SK-N-SH treated with all-trans-retinoic acid at 6 μM for 48 hours (cell line): ENCODE measurements around the gene OR5M10.

Experiments
- ARNTL ChIP-seq: fragments of 450-650 bp; formaldehyde crosslinking; IDR thresholded peaks from 2 replicates; pipeline ENCODE4 v1.5.0; 2020; ENCODE audit warnings: low read depth, mild to moderate bottlenecking, moderate library complexity, borderline replicate concordance
- CREB5 ChIP-seq: fragments of 250-450 bp; sonication (Bioruptor Pico); IDR thresholded peaks from 2 replicates; pipeline ENCODE4 v1.5.1; 2020; ENCODE audit warnings: low read depth, mild to moderate bottlenecking, moderate library complexity
- ISL1 ChIP-seq: fragments of 250-450 bp; sonication (Bioruptor Pico); IDR thresholded peaks from 2 replicates; pipeline ENCODE4 v2.1.2; 2022; ENCODE audit warnings: mild to moderate bottlenecking, moderate library complexity
- TOX ChIP-seq: fragments of 250-450 bp; sonication (Bioruptor Pico); IDR thresholded peaks from 2 replicates; pipeline ENCODE4 v1.8.0; 2021; ENCODE audit warnings: mild to moderate bottlenecking, moderate library complexity, borderline replicate concordance
- ZFP3 ChIP-seq: fragments of 250-450 bp; sonication (Bioruptor Pico); IDR thresholded peaks from 2 replicates; pipeline ENCODE4 v1.5.0; 2020; ENCODE audit warnings: mild to moderate bottlenecking, moderate library complexity
- ZFP30 ChIP-seq: fragments of 450-650 bp; formaldehyde crosslinking; IDR thresholded peaks from 2 replicates; pipeline ENCODE4 v1.5.0; 2022; ENCODE audit warnings: mild to moderate bottlenecking, moderate library complexity
- ZNF70 ChIP-seq: fragments of 450-650 bp; formaldehyde crosslinking; IDR thresholded peaks from 2 replicates; pipeline ENCODE4 v1.5.0; 2020; ENCODE audit warnings: mild to moderate bottlenecking, moderate library complexity
- ZNF8 ChIP-seq: fragments of 450-650 bp; formaldehyde crosslinking; IDR thresholded peaks from 2 replicates; pipeline ENCODE4 v1.5.0; 2020; ENCODE audit warnings: mild to moderate bottlenecking, moderate library complexity

GRCh38 chr11:56611174-56611573, 33.7 kb upstream of the OR5M10 start:
- no peak for TF ChIP-seq ZFP3 (CRISPR knock-in tag)
- TF ChIP-seq ZNF70 (CRISPR knock-in tag): no peak
- no peak for TF ChIP-seq ZNF8 (CRISPR knock-in tag)
- no peak for TF ChIP-seq ARNTL (CRISPR knock-in tag)
- TF ChIP-seq CREB5: no peak
- TF ChIP-seq ISL1: no peak
- no peak for TF ChIP-seq TOX (CRISPR knock-in tag)
- no peak for TF ChIP-seq ZFP30 (CRISPR knock-in tag)
